ENCODE data around the gene FOXK2.

GRCh38 chr17:82568997-82569393 is 49.5 kb downstream of the FOXK2 start:
- TF ChIP-seq CREB1 (IDR thresholded peaks at IDR 0.05; ENCODE audit: low read depth) (no peak), TAF1 (IDR thresholded peaks at IDR 0.05; ENCODE audit: low read depth) (no peak), CEBPB (IDR thresholded peaks at IDR 0.05) (no peak), TEAD4 (IDR thresholded peaks at IDR 0.05) (no peak), TCF12 (IDR thresholded peaks at IDR 0.05; ENCODE audit: low read depth) (no peak), ZBTB7A (IDR thresholded peaks at IDR 0.05; ENCODE audit: low read depth) (no peak), EP300 (IDR thresholded peaks at IDR 0.05; ENCODE audit: borderline replicate concordance) (no peak)
- TF ChIP-seq, protein P1, sequence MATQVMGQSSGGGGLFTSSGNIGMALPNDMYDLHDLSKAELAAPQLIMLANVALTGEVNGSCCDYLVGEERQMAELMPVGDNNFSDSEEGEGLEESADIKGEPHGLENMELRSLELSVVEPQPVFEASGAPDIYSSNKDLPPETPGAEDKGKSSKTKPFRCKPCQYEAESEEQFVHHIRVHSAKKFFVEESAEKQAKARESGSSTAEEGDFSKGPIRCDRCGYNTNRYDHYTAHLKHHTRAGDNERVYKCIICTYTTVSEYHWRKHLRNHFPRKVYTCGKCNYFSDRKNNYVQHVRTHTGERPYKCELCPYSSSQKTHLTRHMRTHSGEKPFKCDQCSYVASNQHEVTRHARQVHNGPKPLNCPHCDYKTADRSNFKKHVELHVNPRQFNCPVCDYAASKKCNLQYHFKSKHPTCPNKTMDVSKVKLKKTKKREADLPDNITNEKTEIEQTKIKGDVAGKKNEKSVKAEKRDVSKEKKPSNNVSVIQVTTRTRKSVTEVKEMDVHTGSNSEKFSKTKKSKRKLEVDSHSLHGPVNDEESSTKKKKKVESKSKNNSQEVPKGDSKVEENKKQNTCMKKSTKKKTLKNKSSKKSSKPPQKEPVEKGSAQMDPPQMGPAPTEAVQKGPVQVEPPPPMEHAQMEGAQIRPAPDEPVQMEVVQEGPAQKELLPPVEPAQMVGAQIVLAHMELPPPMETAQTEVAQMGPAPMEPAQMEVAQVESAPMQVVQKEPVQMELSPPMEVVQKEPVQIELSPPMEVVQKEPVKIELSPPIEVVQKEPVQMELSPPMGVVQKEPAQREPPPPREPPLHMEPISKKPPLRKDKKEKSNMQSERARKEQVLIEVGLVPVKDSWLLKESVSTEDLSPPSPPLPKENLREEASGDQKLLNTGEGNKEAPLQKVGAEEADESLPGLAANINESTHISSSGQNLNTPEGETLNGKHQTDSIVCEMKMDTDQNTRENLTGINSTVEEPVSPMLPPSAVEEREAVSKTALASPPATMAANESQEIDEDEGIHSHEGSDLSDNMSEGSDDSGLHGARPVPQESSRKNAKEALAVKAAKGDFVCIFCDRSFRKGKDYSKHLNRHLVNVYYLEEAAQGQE (IDR thresholded peaks at IDR 0.05; ENCODE audit: low read depth): no peak
